SH-SY5Y (cell line): ENCODE results near the gene TRDN.

Experiments
- GATA2 ChIP-seq: IDR thresholded peaks from 2 replicates; pipeline ENCODE4 v1.6.1; 2011; ENCODE audit warnings: mild to moderate bottlenecking, low read depth, low read length
- GATA3 ChIP-seq: IDR thresholded peaks from 2 replicates; pipeline ENCODE4 v1.6.1; 2011; ENCODE audit warnings: low read depth, mild to moderate bottlenecking, low read length, moderate library complexity

The TRDN gene

GRCh38 chr6:123309130-123309529, 327.6 kb downstream of the TRDN start:
- no peak for TF ChIP-seq GATA3
- no peak for TF ChIP-seq GATA2

GRCh38 chr6:123306334-123306733, 330.4 kb downstream of the TRDN start:
- TF ChIP-seq GATA2 = no peak
- no peak for TF ChIP-seq GATA3

GRCh38 chr6:123295672-123296071, 341.1 kb downstream of the TRDN start:
- TF ChIP-seq GATA2 (no peak), GATA3 (no peak)

- TF ChIP-seq GATA2 (no peak), GATA3 (no peak)
These were observed 341.6 kb downstream of the TRDN start for GRCh38 chr6:123295181-123295580.

GRCh38 chr6:123288649-123289048, 348.1 kb downstream of the TRDN start:
- no peak for TF ChIP-seq GATA3
- no peak for TF ChIP-seq GATA2

- no peak for TF ChIP-seq GATA2
- TF ChIP-seq GATA3 = no peak
These were observed 360.2 kb downstream of the TRDN start for GRCh38 chr6:123276546-123276980.

- TF ChIP-seq GATA3 (no peak), GATA2 (no peak)
These were observed 372.8 kb downstream of the TRDN start for GRCh38 chr6:123263981-123264380.

GRCh38 chr6:123240626-123241025, 396.1 kb downstream of the TRDN start:
- TF ChIP-seq GATA2 (no peak), GATA3 (no peak)

GRCh38 chr6:123233336-123233735, 403.4 kb downstream of the TRDN start:
- TF ChIP-seq GATA2 (no peak), GATA3 (no peak)

- TF ChIP-seq GATA3 = no peak
- no peak for TF ChIP-seq GATA2
These were observed 410.4 kb downstream of the TRDN start for GRCh38 chr6:123226398-123226797.

- TF ChIP-seq GATA2 = no peak
- TF ChIP-seq GATA3 = no peak
These were observed 412.7 kb downstream of the TRDN start for GRCh38 chr6:123224077-123224476.

- TF ChIP-seq GATA2 (no peak), GATA3 (no peak)
These were observed 413.3 kb downstream of the TRDN start for GRCh38 chr6:123223461-123223860.

- TF ChIP-seq GATA3 (no peak), GATA2 (no peak)
These were observed 421.5 kb downstream of the TRDN start for GRCh38 chr6:123215211-123215610.

- TF ChIP-seq GATA3 = no peak
- TF ChIP-seq GATA2 = no peak
These were observed 422.3 kb downstream of the TRDN start for GRCh38 chr6:123214433-123214832.

- TF ChIP-seq GATA3 (no peak), GATA2 (no peak)
These were observed 422.8 kb downstream of the TRDN start for GRCh38 chr6:123213921-123214320.
